Hematopoietic multipotent progenitor cell treated with erythropoietin and hydrocortisone succinate and interleukin-3 and kit ligand, for 8 days (in vitro differentiated cells): Measurements from ENCODE around the gene AGBL3.
"Not testable (repeated sequence)": the region's sequence is repeated elsewhere in the genome, so short reads cannot be mapped to it uniquely, and the experiment has no call there.

Experiments
- DNase-seq: peaks from one replicate; pipeline ENCODE4 v3.0.0-alpha.2; 2015

The AGBL3 gene

DNA sequence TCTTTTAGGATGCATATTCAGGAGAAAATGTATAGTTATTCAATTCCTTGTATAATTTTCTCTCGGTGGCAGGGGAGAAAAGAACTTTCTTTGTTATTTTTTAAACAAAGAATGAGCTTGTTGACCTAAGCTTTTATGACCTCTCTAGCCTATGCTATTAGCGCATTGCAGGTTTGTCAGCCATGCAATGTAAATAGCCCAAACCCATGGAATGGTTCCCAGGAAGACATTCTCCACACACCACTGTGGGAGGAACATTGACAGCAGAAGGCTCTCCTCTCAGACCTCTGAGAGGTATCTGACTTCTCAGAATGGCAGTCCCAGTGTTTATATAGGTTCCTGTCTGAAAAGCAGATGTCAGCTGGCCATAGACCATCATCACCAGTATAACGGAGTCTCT is 19.6 kb upstream of the AGBL3 start:
- no peak for DNase-seq

GRCh38 chr7:134968110-134968509 is 18.2 kb upstream of the AGBL3 start:
- DNase-seq, result no peak

GRCh38 chr7:134981645-134982044 is 4.7 kb upstream of the AGBL3 start:
- DNase-seq, result not testable (repeated sequence)

DNA sequence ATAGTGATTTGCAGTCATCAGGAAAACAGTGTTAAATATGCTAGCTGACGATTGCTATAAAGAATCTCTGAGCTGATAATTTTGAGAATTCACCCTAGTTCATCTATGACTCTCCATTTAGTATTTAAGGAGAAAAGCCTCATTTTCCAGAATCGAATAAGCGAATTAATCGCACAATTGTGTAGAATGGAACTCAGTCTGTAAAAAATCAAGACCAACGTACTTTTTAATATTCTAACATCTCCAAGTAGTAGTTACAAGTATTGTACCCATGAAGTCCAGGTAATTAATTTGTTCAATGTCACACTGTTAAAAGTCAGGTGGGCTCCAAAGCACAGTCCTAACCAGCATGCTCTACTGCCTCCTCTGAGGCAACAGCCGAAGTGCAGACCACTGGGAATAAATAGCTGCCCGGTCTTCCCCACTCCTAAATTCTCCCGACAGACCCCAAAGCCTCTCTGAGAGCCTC is 380 bp upstream of the AGBL3 start:
- no peak for DNase-seq

DNA sequence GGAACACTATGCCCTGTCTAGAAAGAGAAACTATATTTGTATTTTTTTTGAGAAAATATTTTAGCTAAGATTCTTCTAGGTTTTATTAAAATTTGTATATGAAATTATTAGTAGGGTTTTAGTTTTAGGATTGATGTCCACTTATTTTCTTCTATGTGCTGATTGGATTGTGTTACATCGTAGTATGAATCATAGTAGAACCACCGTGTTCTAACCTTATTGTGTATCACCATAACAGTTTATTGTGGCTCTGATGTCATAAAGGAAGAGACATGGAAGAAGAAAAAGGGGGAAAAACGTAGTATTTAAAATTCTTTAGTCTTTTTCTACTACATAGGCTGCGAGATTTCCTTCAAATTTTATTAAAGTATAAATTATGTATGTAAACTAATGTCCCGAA is 1.9 kb downstream of the AGBL3 start:
- DNase-seq, result no peak

DNA sequence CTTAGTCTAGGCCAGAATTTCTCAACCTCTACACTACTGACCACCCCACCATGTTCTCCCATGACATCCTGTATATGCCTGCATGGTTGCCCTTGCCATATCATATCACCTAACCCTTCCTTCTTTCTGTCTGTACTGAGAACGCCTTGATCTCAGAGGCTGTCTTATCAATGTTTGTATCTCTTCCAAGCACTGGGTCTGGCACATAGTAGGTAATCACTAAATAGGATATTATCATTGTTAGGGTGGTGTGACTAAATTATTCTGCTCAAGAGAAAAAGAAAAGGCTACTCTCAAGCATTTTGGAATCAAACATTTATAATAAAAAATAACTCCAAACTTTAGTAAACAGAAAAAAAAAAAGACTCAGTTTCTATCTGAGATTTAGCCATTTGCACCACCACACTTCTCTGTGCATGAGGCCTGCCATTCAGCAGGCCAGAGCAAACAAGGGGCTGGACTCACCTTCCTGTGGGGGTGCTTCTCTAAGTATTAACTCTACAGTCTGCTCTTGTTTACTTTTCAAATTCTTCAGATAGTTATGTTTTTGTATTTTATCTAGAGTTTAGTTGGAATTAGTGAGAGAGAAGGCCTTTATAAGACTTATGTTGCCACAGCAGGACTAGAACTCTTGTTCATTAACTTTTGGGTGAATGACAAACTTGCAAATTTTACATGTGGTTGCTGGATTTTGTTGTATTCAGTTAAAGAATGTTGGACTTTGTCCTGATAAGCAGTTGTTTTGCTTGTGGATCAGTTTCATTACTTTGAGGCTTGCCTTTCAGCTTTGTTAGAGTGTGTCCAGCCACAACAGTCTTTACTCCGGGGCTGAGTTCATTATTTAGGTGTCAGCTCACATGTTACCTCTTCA is 5.4 kb downstream of the AGBL3 start:
- DNase-seq, result no peak

DNA sequence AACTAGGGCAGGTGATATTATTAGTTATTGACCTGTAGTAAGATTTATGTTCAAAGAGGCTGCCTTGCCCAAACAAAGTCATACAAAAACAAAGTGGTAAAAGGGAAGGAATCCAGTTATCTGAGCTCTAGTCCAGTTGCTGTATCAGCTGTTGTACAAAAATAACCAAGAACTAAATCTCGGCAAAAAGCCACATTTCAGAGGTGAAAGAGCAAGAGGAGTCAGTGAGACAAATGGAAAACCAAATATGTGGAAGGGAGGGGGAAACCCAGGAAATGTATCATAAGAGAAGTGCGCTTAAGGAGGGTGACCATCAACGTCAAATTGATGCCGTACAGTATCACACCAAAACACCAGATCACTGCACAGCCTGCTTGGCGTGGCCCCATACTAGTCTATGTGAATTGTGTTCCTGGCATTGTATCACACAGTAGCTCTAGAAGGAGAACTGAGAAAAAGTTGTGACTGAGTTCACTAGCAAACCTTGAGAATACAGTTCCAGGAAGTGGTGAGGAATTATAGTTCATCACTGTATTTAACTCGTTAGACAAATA is 6.4 kb downstream of the AGBL3 start:
- DNase-seq, result no peak

GRCh38 chr7:134993877-134994456 is 7.7 kb downstream of the AGBL3 start:
- DNase-seq, result no peak

DNA sequence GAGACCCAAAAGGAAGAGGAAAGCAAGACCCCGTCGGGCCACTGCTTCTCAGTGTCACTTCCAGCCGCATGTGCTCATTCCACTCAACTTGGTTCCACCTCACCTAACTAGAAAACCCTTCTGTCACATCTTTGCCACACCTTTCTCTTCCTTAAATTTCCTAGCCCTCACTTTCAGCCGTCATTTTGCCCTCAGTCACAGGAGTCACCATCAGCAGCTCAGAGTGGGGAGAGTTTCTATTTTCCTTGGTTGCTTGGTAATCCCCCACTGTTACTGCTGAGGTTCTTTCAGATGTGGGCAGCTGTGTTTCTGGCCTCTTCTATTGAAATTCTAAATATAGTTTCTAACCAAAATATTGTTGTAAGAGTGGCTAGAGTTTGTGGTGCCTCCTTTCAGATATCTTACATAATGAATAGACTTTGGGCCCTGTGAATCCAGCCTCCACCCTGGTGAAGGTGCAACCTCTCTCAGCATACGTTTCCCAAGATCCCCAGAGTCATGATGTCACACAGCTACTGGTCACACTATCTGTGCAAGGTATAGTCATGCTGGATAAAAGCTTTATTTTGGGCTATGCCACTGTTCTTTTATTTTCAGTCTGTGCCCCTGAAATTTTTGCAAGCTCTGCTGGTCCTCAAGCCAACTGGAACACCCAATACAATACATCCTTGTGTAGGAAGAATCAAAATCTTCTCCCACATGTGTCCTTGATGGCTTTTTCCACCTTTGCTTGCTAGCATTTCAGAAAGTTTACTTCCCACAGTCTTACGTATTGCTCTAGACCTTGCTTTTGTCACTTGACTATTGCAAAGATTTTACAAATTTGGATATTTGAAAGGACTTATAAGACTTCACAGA is 9.2 kb downstream of the AGBL3 start:
- no peak for DNase-seq

- no peak for DNase-seq
These were observed 9.8 kb downstream of the AGBL3 start for GRCh38 chr7:134996097-134996550.

DNA sequence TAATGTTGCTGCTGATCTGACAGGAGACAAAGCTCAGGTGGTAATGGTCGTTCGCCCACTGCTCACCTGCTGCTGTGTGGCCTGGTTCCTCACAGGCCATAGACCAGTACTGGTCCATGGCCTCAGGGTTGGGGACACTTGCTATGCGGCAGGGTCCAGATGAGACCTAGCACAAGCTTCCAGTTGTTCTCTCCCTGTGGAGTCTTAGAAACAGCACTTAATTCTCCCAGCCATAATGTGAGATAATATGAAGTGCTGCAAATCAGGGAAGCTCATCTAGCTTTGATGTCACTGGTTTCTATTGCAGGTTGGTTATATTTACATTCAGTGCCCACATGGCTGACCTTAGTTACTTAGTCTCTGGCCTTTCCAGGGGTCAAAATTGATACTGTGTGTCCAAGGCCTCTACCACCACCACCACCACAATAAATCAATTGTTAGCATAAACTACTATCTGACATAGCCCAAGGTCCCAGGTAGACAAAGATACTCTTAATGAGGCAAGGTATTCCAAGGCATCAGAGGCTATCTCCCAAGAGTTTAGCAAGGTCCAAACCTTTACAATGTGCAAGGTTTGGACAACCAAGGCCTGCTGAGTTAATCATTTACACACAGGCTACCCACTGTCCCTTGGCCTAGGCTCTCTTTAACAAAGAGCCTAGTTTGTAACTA is 11.0 kb downstream of the AGBL3 start:
- no peak for DNase-seq

GRCh38 chr7:134999136-134999535 is 12.8 kb downstream of the AGBL3 start:
- no peak for DNase-seq

- no peak for DNase-seq
These were observed 15.3 kb downstream of the AGBL3 start for GRCh38 chr7:135001390-135002165.

DNA sequence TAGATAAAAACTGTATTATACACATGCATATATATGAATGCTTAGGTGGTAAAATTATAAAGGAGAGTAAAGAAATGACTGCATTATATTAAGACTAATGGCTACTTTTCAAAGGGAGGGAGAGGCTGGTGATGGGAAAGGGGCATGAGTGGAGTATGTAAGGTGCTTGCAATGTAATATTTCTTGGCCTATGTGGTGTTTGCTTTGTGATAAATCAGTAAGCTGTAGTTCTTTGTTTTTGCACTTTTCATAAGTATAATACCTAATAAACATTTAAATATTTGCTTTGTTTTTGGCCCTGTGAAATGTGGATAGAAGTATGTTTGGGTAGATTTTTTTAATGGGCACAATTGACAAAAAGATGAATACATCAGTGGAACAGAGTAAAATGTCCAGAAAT is 25.9 kb downstream of the AGBL3 start:
- DNase-seq, result no peak

GRCh38 chr7:135023622-135024021 is 37.3 kb downstream of the AGBL3 start:
- DNase-seq, result no peak

DNA sequence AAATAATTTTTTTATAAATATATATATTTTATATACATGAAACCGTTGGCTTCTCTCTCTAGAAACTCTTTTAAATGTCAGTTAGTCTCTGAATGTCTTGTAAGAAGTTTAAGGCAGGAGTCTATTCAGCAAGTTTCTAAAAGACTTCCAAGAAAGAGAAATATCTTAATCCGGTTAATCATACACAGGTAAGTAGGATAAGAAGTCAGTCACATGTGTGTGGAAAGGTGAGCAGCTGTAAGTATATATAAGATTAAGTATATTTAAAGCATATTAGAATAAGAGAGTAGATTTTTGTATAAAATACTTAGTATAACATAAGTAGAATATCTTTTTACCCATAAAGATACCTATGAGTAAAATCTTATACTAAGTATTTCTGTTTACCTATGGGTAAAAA is 48.9 kb downstream of the AGBL3 start:
- DNase-seq, result no peak

DNA sequence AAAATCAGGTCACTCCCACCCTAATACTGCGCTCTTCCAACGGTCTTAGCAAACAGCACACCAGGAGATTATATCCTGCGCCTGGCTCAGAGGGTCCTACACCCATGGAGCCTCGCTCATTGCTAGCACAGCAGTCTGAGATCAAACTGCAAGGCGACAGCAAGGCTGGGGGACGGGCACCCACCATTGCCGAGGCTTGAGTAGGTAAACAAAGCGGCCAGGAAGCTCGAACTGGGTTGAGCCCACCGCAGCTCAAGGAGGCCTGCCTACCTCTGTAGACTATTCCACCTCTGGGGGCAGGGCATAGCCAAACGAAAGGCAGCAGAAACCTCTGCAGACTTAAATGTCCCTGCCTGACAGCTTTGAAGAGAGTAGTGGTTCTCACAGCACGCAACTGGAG is 80.7 kb downstream of the AGBL3 start:
- not testable (repeated sequence) for DNase-seq

DNA sequence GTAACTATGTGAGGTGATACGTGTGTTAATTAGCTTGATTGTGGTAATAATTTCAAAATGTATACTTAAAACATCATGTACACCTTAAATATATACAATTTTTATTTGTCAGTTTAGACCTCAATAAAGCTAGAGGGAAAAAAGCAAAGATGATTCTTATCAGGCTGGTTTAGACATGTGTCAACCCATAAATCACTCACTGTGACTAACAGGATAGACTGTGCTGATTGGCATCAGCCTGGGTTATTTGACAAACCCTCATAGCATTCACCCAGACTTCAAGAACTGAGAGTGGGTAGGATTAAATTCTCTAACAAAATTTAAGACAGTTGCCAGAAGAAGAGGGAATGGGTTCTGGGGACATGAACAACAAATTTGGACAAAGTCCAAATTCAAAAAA is 87.8 kb downstream of the AGBL3 start:
- no peak for DNase-seq

- DNase-seq, result no peak
These were observed 88.2 kb downstream of the AGBL3 start for GRCh38 chr7:135074531-135074930.

- no peak for DNase-seq
These were observed 89.4 kb downstream of the AGBL3 start for GRCh38 chr7:135075716-135076115.

DNA sequence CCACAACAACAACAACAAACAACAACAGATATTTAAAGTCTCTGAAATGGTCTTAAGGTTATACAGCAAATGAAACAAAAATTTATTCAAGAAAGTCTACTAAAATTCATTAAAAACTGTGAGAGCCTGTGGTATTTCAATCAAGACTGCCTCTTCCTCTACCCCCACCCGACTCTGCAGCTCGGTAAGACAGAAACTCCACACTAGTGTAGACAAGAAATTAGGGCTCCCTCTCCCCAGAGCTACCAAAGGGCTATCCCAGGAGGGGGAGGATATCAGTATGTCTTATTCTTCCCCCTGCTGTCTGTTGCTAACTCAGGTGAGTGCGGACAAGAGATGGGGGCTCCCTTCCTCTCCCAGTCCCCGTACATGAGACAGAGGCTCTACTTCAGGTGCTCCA is 90.6 kb downstream of the AGBL3 start:
- DNase-seq, result no peak

GRCh38 chr7:135077642-135078041 is 91.3 kb downstream of the AGBL3 start:
- no peak for DNase-seq
